ENCODE data around the gene ASCC3. TPM values are rescaled to one million over a fixed set of nuclear protein-coding genes. Genes with fewer than 3 reads are reported as not detected.
"Not testable (repeated sequence)": the region's sequence is repeated elsewhere in the genome, so short reads cannot be mapped to it uniquely, and the experiment has no call there.

ASCC3 gene
- total RNA-seq, 1 donor from 2014 or later: 60.3 TPM

DNA sequence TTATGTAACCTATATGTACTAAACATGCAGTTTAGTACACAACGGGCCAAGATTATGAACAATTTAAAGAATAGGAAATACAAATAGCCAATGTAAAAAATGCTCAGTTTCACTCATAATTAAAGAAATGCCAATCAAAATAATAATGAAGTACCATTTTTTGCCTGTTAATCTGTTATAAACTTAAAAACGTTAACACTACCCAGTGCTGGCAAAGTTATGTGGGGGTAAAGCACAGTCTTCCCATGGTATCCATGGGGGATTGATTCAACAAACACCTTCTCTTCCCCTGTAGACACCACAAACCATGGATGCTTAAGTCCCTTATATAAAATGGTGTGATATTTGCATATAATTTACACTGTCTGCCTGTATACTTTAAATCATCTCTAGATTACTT is 211.1 kb downstream of the ASCC3 start:
- no peak for DNase-seq (ENCODE audit: extremely low read depth, low read depth, low spot score)

DNA sequence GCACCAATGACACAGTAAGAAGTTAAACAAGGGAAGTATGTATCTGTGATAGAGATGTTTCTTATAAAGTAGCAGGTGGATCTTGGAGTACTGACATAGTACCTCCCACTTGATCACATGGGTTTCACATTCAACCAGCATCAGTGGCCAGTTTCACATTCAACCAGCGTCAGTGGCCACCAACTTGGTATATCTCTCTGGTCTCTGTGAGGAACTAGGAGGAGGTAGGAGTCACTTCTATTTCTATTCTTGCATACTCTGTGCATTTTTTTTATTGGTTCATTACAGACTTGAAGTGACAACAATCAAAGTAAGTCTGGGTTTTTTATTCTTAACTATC is 216.1 kb downstream of the ASCC3 start:
- DNase-seq (ENCODE audit: extremely low read depth, low read depth, low spot score): no peak

DNA sequence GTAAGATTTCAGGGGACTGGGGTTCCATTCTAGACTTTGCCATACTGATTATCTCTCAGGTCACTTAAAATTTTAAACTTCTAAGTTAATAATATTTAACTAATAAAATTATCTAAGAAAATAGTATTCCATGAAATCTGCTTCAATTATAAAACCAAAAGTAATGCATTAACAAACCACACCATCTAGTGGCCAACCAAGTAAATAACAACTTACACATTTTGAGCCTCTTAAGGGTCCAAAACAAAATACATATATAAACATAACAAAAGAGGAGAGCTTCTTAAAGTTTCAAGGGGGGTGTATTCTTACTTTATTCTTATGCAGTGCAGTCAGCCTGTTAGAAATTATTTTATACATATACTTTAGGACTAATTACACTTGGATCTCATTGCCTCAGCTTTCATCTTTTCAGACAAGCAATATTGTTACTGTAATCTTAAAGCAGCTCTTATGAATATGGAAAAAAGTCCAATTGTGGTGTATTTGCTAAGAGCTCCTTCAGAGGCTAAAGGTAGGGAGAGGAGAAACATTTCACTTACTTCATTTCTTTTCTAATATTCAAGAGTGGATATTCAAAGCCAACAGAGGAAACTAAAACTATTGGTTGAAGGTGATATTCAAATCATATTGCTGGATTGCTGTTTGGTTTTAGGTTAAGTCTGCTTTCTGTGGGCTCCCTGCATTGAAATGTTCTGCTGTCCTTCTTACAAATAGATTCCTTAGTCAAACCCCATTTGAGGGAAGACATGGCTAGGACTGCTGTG is 216.7 kb downstream of the ASCC3 start:
- peak; percentile 20 for DNase-seq (ENCODE audit: extremely low read depth, low read depth, low spot score)

GRCh38 chr6:100663219-100663863 is 217.8 kb downstream of the ASCC3 start:
- DNase-seq (ENCODE audit: extremely low read depth, low read depth, low spot score): peak; percentile 7

DNA sequence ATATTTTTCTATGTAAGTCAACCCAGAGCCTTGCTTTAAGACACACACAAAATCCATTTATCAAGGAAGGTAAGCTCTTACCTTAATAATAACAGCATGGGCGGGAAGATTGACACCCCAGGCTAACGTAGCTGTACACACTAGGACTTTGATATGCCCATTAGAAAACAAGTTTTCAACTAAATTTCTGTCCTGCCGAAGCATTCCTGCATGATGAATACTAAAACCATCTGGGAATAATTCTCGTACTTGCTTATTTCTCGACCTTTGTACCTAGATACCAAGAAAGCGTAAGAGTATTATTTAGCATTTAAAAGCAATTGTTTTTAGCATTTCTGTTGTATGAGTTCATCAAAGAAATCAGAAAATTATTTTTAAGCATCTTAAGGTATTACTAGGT is 218.9 kb downstream of the ASCC3 start:
- DNase-seq (ENCODE audit: extremely low read depth, low read depth, low spot score): no peak

GRCh38 chr6:100658486-100658885 is 222.6 kb downstream of the ASCC3 start:
- no peak for DNase-seq (ENCODE audit: extremely low read depth, low read depth, low spot score)

GRCh38 chr6:100657678-100658330 is 223.3 kb downstream of the ASCC3 start:
- DNase-seq (ENCODE audit: extremely low read depth, low read depth, low spot score): no peak

DNA sequence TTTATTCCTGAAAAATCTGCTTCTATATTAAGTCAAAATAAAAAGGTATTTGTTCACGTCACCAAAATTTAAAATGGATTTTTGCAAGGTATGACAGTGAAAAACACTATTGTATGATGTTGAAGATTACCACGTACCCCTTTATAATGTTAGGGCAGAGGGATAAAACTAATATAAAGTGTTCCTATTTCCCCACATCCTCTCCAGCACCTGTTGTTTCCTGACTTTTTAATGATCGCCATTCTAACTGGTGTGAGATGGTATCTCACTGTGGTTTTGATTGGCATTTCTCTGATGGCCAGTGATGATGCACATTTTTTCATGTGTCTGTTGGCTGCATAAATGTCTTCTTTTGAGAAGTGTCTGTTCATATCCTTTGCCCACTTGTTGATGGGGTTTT is 240.0 kb downstream of the ASCC3 start:
- not testable (repeated sequence) for DNase-seq (ENCODE audit: extremely low read depth, low read depth, low spot score)

DNA sequence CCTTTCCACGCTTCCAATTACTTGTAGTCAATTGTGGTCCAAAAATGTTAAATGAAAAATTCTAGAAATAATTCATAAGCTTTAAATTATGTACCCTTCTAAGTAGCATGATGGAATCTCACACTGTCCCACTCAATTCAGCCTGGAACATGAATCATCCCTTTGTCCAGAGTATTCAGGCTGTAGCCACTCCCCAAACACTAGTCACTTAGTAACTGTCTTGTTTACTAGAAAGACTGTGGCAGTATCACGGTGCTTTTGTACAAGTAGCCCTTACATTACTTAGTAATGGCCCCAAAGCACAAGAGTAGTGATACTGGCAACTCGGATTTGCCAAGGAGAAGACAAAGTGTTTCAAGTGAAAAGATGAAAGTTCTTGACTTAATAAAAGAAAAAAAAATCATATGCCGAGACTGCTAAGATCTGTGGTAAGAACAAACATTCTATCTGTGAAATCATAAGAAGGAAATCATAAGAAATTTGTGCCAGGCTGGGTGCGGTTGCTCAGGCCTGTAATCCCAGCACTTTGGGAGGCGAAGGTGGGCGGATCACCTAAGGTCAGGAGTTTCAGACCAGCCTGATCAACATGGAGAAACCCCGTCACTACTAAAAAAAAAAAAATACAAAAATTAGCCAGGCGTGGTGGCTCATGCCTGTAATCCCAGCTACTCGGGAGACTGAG is 247.9 kb downstream of the ASCC3 start:
- DNase-seq (ENCODE audit: extremely low read depth, low read depth, low spot score): peak; percentile 31

DNA sequence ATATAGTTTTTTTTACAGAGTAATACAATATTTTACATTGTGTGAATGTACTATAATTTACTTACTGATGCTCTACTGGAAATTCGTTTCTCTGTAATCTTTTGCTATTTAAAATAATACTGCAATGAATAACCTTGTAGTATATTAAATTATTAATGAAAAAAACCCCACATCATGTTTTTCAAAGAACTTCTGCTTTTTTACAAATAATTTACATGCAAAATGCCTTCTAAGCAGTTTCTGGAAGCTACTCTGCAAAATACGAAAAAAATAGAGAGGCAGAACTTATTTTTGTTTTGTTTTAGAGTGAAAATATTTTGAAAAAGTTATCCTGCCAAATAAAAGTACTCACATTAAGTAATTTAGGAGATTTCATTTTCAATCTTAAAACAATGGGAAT is 250.6 kb downstream of the ASCC3 start:
- no peak for DNase-seq (ENCODE audit: extremely low read depth, low read depth, low spot score)

DNA sequence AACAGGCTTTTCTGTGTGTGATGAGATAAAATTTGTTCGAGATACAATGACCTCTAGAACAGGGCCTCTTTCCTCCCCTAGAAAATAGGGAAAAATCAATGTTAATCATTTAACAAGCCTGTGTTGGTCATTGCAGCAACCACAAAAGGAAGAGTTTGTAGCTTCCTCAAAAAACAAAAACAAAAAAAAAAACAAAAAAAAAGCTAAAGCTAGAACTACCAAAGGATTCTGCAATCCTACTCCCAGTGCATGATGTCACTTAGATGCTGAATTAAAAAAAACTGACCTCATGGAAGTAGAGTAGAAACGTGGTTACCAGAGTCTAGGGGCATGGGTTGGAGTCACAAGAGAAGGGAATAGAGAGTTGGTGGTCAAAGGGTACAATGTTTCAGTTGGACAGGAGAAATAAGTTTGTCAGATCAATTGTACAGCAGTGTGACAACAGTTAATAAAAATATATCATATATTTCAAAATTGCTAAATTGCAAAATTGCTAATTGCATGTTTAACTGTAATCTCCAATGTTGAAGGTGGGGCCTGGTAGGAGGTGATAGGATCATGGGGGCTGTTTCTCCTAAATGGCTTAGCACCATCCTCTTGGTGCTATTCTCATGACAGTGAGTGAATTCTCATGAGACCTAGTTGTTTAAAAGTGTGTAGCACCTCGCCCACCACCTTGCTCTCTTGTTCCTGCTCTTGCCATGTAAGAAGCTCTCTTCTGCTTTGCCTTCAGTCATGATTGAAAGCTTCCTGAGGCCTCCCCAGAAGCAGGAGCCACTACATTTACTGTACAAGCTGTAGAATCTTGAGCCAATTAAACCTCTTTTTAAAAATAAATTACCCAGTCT is 253.0 kb downstream of the ASCC3 start:
- no peak for DNase-seq (ENCODE audit: extremely low read depth, low read depth, low spot score)

DNA sequence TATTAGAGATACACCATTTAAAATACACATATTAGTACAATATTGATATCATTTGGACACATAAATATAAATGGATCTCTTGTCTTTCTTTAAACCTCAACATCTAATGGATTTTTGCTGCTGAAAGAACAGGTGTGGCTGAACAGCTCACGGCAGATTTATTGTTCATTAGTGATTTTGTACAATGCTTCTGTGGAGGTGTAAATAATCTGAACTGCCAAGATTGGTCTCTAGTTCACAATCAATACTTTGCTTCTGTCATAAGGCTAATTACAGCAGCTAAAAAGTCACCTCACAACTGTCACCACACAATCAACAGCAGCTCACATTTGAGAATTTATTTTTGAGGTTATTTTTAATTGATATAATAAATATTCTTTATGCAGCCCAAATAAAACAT is 254.4 kb downstream of the ASCC3 start:
- DNase-seq (ENCODE audit: extremely low read depth, low read depth, low spot score): no peak

GRCh38 chr6:100622907-100623692 is 258.0 kb downstream of the ASCC3 start:
- no peak for DNase-seq (ENCODE audit: extremely low read depth, low read depth, low spot score)

- DNase-seq (ENCODE audit: extremely low read depth, low read depth, low spot score): no peak
Measured at GRCh38 chr6:100620085-100620840, 260.9 kb downstream of the ASCC3 start.

DNA sequence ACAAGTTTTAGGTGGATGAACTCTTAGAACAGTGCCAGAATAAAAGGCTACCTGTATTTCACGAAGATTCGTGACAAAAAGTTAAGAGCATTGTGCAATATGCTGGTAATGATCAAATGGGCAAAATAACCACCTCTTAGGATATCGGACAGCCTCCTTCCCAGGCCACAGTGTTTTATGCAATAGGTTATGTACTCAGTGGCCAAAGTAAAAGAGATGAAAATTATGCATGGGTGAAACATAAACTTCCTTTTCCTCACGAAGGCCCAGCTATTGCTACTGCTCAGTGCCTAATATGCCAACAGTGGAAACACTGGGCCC is 262.8 kb downstream of the ASCC3 start:
- DNase-seq (ENCODE audit: extremely low read depth, low read depth, low spot score): no peak

DNA sequence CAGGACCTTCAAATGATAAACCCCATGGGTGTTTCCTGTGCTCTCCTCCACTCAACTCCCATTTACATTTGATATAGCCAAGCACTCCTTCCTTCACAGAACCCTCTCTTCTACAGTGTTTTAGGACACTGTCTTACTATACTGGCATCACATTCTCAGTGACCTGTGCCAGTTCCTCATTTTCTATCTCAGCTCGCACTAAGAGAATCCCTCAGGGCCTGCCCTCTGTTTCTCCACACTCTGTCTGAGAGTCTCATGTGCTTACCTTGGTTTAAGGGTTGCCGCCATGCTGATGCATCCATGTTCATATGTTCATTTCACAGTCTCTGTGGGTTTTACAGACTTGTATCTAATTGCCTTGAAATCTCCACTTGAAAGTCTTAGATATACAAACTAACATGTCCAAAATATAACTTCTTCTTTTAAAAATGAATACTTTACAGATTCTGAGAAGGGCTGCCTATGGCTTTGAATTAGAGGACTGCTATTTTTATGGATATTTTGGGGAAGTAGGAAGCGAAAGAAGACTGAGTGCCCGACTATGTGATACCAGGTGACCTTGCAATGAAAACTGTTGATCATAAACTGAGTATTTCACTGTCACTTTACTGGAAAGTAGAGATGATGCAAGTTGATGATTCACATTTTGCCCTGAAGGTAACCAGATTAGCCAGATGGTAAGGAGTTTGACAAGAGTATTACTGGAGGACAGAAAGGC is 263.3 kb downstream of the ASCC3 start:
- DNase-seq (ENCODE audit: extremely low read depth, low read depth, low spot score): no peak

DNA sequence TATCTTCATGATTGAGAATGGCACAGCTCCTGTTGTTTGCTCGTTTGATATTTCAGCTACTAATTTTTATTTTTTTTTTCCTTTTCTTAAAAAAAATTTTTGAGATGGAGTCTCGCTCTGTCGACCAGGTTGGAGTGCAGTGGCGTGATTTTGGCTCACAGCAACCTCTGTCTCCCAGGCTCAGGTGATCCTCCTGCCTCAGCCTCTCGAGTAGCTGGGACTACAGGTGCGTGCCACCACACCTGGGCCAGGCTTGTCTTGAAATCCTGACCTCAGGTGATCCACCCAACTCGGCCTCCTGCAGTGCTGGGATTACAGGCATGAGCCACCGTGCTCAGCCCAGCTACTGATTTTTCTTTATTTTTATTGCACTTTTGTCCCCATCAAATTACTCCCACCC is 266.2 kb downstream of the ASCC3 start:
- DNase-seq (ENCODE audit: extremely low read depth, low read depth, low spot score): no peak

- no peak for DNase-seq (ENCODE audit: extremely low read depth, low read depth, low spot score)
Measured at GRCh38 chr6:100614386-100614785, 266.7 kb downstream of the ASCC3 start.

DNA sequence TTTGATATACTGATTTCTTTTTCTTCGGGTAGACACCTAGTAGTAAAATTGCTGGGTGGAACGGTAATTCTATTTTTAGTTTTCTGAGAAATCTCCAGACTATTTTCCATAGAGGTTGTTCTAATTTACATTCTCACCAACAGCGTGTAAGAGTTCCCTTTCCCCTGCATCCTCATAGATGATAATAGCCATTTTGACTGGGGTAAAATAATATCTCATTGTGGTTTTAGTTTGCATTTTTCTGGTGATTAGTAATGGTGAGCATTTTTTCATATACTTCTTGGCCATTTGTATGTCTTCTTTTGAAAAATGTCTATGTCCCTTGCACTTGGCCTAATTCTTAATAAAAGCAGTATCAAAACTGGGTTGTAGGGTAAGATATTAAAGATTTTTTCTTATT is 267.5 kb downstream of the ASCC3 start:
- DNase-seq (ENCODE audit: extremely low read depth, low read depth, low spot score): no peak

Data from glomerular endothelial cell (primary cell).